GM12875 (cell line): ENCODE measurements around the gene COL19A1.

ENCODE experiments used
- H3K4me3 ChIP-seq: one replicate; pipeline ENCODE4 v1.5.1; 2011; ENCODE audit warnings: low read depth, low read length, control low read depth
- TF ChIP-seq, protein P1 (sequence below): IDR thresholded peaks from 2 replicates; pipeline ENCODE4 v1.5.1; 2011; ENCODE audit warnings: low read depth, mild to moderate bottlenecking, control low read depth, inconsistent platforms, low read length, moderate library complexity, borderline replicate concordance; ENCODE audit not compliant: insufficient read depth

Gene COL19A1

GRCh38 chr6:70254784-70255183 is 388.4 kb downstream of the COL19A1 start:
- TF ChIP-seq, protein P1, sequence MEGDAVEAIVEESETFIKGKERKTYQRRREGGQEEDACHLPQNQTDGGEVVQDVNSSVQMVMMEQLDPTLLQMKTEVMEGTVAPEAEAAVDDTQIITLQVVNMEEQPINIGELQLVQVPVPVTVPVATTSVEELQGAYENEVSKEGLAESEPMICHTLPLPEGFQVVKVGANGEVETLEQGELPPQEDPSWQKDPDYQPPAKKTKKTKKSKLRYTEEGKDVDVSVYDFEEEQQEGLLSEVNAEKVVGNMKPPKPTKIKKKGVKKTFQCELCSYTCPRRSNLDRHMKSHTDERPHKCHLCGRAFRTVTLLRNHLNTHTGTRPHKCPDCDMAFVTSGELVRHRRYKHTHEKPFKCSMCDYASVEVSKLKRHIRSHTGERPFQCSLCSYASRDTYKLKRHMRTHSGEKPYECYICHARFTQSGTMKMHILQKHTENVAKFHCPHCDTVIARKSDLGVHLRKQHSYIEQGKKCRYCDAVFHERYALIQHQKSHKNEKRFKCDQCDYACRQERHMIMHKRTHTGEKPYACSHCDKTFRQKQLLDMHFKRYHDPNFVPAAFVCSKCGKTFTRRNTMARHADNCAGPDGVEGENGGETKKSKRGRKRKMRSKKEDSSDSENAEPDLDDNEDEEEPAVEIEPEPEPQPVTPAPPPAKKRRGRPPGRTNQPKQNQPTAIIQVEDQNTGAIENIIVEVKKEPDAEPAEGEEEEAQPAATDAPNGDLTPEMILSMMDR = no peak
- no peak overlapping the region for H3K4me3 ChIP-seq

DNA sequence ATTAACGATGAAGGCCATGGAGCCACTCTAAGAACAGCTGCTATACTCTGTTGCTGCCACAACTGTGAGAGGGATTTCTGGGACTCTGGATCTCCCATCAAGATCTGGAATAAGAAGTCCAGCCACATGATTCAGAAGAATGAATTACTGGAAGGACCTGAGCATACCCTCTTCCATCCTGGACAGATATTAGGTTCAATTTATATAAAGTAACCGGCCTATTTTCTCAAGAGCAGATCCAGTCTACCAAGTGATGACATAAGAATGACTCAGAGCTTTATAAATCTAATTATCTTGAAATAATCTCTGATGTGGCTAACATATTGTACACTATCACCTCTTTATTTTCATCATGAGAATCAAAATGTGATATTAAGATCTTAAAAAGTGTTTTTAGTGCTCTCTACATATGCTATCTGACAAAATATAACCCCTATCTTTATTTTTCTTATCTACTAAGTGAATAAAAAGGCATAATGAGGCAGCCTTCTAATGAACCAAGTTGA is 391.5 kb downstream of the COL19A1 start:
- H3K4me3 ChIP-seq = no peak overlapping the region
- TF ChIP-seq, protein P1 = no peak

DNA sequence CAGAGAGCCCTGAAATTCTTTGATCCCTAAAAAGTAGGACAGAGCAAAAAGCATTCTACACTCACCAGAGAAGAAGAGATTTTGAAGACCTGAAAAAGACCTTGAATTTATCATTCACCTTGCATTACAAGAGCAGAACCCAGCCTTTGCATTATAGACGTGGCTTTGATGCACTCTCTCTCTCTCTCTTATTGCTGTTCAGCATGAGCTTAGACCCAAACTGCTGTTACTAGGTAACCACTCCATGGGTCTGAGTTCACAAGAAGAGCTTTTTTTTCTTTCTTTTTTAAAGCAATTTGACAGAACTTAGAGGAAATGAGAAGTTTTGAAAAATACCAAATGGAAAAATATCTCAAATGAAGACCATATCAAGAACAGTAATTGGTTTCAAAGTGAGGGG is 392.1 kb downstream of the COL19A1 start:
- TF ChIP-seq, protein P1 = no peak
- H3K4me3 ChIP-seq = no peak overlapping the region
